Liver (tissue), 9 donors: ENCODE results near the gene NDUFB7. TPM values are rescaled to one million over a fixed set of nuclear protein-coding genes. Genes with fewer than 3 reads are reported as not detected.
A peak's percentile ranks its signal among the peaks of the same experiment; 100 is the strongest.

ENCODE experiments used
- DNase-seq: peaks from one replicate; pipeline ENCODE4 v3.0.0-alpha.2; 2017; ENCODE audit warnings: low spot score
- H3K27ac ChIP-seq, 2 donors: one replicate each; pipeline ENCODE4 v1.7.0; 2013; ENCODE audit warnings: inconsistent platforms in 2 of 2, low read length in 2 of 2, control low read depth in 1 of 2, low read depth in 1 of 2, mild to moderate bottlenecking in 1 of 2
- H3K27me3 ChIP-seq, 4 donors: one replicate each; pipeline versions ENCODE4 v1.6.1 to v1.7.0; 2013; ENCODE audit warnings: low read length in 3 of 4, inconsistent platforms in 1 of 4, mild to moderate bottlenecking in 1 of 4, moderate library complexity in 1 of 4; ENCODE audit not compliant: control insufficient read depth in 4 of 4, insufficient read depth in 4 of 4
- H3K36me3 ChIP-seq, 4 donors: one replicate each; pipeline versions ENCODE4 v1.6.1 to v1.7.0; 2013; ENCODE audit warnings: low read length in 3 of 4, mild to moderate bottlenecking in 3 of 4, low read depth in 1 of 4, moderate library complexity in 1 of 4; ENCODE audit not compliant: control insufficient read depth in 4 of 4, insufficient read depth in 3 of 4
- H3K4me1 ChIP-seq, 4 donors: one replicate each; pipeline versions ENCODE4 v1.6.1 to v1.7.0; 2013; ENCODE audit warnings: low read length in 3 of 4, mild to moderate bottlenecking in 3 of 4, moderate library complexity in 1 of 4; ENCODE audit not compliant: control insufficient read depth in 4 of 4, insufficient read depth in 4 of 4
- H3K4me3 ChIP-seq, 3 donors: one replicate each; pipeline versions ENCODE4 v1.6.1 to v1.7.0; 2013; ENCODE audit warnings: low read length in 3 of 3, control low read depth in 1 of 3, low read depth in 1 of 3, mild to moderate bottlenecking in 1 of 3
- H3K9ac ChIP-seq, 2 donors: one replicate each; pipeline ENCODE4 v1.7.0; 2013; ENCODE audit warnings: low read length in 2 of 2, mild to moderate bottlenecking in 2 of 2, moderate library complexity in 2 of 2, control low read depth in 1 of 2, low read depth in 1 of 2
- H3K9me3 ChIP-seq, 4 donors: one replicate each; pipeline versions ENCODE4 v1.6.1 to v1.7.0; 2013; ENCODE audit warnings: low read length in 3 of 4; ENCODE audit not compliant: control insufficient read depth in 4 of 4
- EGR1 ChIP-seq, 2 donors: IDR thresholded peaks; 2 replicates each; pipeline ENCODE4 v1.6.1; 2016 to 2018; ENCODE audit warnings: antibody characterized with exemption in 2 of 2, low read depth in 2 of 2
- FOXA1 ChIP-seq: IDR thresholded peaks from 2 replicates; pipeline ENCODE4 v1.6.1; 2016; ENCODE audit warnings: antibody characterized with exemption
- FOXA2 ChIP-seq: IDR thresholded peaks from 2 replicates; pipeline ENCODE4 v1.6.1; 2016; ENCODE audit warnings: antibody characterized with exemption
- GABPA ChIP-seq, 2 donors: IDR thresholded peaks in 1 of 2; conservative IDR thresholded peaks in 1 of 2; 2 replicates each; pipeline ENCODE4 v1.6.1; 2016; ENCODE audit warnings: antibody characterized with exemption in 2 of 2, mild to moderate bottlenecking in 1 of 2, moderate library complexity in 1 of 2
- HNF4A ChIP-seq, 2 donors: conservative IDR thresholded peaks; 2 replicates each; pipeline ENCODE4 v1.6.1; 2016; ENCODE audit warnings: antibody characterized with exemption in 2 of 2, mild to moderate bottlenecking in 2 of 2
- HNF4G ChIP-seq: IDR thresholded peaks from 2 replicates; pipeline ENCODE4 v1.6.1; 2016; ENCODE audit warnings: antibody characterized with exemption
- JUND ChIP-seq, 2 donors: IDR thresholded peaks; 2 replicates each; pipeline ENCODE4 v1.6.1; 2016; ENCODE audit warnings: antibody characterized with exemption in 2 of 2
- NR2F2 ChIP-seq: IDR thresholded peaks from 2 replicates; pipeline ENCODE4 v1.6.1; 2016; ENCODE audit warnings: antibody characterized with exemption
- RAD21 ChIP-seq, 2 donors: IDR thresholded peaks; 2 replicates each; pipeline ENCODE4 v1.6.1; 2016; ENCODE audit warnings: antibody characterized with exemption in 2 of 2, mild to moderate bottlenecking in 2 of 2
- RXRA ChIP-seq, 2 donors: IDR thresholded peaks; 2 replicates each; pipeline ENCODE4 v1.6.1; 2017 to 2018; ENCODE audit warnings: antibody characterized with exemption in 2 of 2, mild to moderate bottlenecking in 1 of 2
- SP1 ChIP-seq: IDR thresholded peaks from 2 replicates; pipeline ENCODE4 v1.6.1; 2018; ENCODE audit warnings: antibody characterized with exemption, mild to moderate bottlenecking
- TAF1 ChIP-seq: conservative IDR thresholded peaks from 2 replicates; pipeline ENCODE4 v1.6.1; 2016; ENCODE audit warnings: antibody characterized with exemption, mild to moderate bottlenecking
- YY1 ChIP-seq: IDR thresholded peaks from 2 replicates; pipeline ENCODE4 v1.6.1; 2016; ENCODE audit warnings: antibody characterized with exemption, mild to moderate bottlenecking
- WGBS: extraction: QIAGEN DNeasy Blood & Tissue Kit; methylation state at CpG from one replicate; pipeline ENCODE4 v1.1.7; 2013; 5-methylcytosine and 5-hydroxymethylcytosine counted together
- polyA plus RNA-seq, 2 donors: library from polyadenylated mRNA; stranded (reverse) in 1 of 2; unstranded in 1 of 2; fragments of 200-250 nt in 1 of 2; fragments of >200 nt in 1 of 2; fragmentation: Nextera tagmentation in 1 of 2; extraction: Ambion mirVana in 1 of 2; gene quantifications; one replicate each; pipeline versions ENCODE4 v1.2.1 to v1.2.3, GENCODE V29; 2013 to 2015
- total RNA-seq, 2 donors: library from RNA; depleted of rRNA; stranded (reverse); fragments of >200 nt; gene quantifications; one replicate each; pipeline ENCODE4 v1.2.3, GENCODE V29; 2014
- TF ChIP-seq, protein P1 (sequence below): IDR thresholded peaks from 2 replicates; pipeline ENCODE4 v1.6.1; 2016; ENCODE audit warnings: antibody characterized with exemption
- TF ChIP-seq, protein P2 (sequence below): IDR thresholded peaks from 2 replicates; pipeline ENCODE4 v1.6.1; 2016; ENCODE audit warnings: antibody characterized with exemption
- TF ChIP-seq, protein P3 (sequence below): IDR thresholded peaks from 2 replicates; pipeline ENCODE4 v1.6.1; 2016; ENCODE audit warnings: antibody characterized with exemption, mild to moderate bottlenecking
- TF ChIP-seq, protein P4 (sequence below): fragments of 150-350 bp; IDR thresholded peaks from 2 replicates; pipeline ENCODE4 v1.5.1; 2017; ENCODE audit warnings: improper control_type of control experiment, low read depth, low read length; ENCODE audit not compliant: missing input control
- TF ChIP-seq, protein P5 (sequence below): IDR thresholded peaks from 2 replicates; pipeline ENCODE4 v1.6.1; 2016; ENCODE audit warnings: antibody characterized with exemption
- donor health status: healthy.
- donor health status: healthy.
- donor health status: healthy.
- donor health status: healthy.
- donor health status: healthy.

The NDUFB7 gene
- total and polyA plus RNA-seq, 4 donors: 110 to 293 (median 252) TPM

DNA sequence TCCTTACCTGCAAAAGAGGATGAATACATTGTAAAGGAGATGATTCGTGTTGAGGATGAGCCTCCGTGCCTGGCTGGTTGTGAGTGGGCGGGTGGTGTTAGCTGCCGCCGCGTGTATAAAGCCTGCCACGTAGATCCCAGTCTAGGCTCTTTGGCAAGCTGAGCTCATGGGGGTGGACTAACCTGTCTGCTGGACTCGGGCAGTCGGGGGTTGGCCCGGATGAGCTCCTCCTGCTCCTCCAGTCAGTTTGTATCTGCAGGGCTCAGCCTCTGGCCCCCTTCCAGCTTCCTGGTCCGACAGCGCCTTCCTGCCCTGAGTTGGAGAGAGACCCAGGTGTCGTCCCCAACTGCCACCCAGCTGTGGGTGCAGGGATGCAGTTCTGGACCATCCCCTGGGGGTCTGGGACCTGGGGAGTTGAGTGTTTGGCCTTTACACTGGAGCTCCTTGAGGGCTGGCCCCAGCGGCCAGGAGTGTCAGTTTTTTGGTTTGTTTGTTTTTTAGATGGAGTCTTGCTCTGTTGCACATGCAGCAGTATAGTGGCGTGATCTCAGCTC is 21.6 kb downstream of the NDUFB7 start (continued):
- TF ChIP-seq EGR1 (IDR thresholded peaks at IDR 0.05; ENCODE audit: low read depth in 2 of 2): peak; percentile 36 to 72

DNA sequence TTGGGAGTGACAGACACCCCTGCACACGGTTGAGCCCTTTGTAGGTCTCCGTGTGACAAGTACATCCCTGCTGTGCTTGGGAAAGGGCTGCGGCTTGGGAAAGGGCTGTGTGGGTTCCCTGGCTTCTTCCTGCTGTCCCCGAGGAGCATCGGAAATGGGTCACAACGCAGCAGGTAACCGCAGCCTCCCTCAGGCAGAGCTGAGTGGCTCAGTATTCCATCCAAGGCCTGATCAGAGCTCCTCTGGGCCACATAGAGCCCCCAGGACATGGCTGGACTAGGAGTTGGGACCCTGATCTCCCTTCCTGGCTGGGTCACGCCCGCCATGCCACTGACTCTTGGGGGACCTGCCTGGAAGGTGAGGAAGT is 26.2 kb downstream of the NDUFB7 start:
- Histone ChIP-seq H3K9ac (peak overlapping the region in 1 of 2 donors; percentile 30), H3K4me1 (peaks cover 4 to 30% (median 22%) of the 10 kb centered on the region in 4 donors), H3K36me3 (no peaks in the 10 kb centered on the region), H3K4me3 (no peak overlapping the region), H3K27me3 (no peaks in the 10 kb centered on the region), H3K9me3 (no peaks in the 10 kb centered on the region), H3K27ac (peak overlapping the region; percentile 60 to 82)
- WGBS: 64% methylated on average over 9 of the region's 9 CpGs
- DNase-seq: no peak
- TF ChIP-seq, protein P1, sequence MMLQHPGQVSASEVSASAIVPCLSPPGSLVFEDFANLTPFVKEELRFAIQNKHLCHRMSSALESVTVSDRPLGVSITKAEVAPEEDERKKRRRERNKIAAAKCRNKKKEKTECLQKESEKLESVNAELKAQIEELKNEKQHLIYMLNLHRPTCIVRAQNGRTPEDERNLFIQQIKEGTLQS: no peak
- TF ChIP-seq, protein P2, sequence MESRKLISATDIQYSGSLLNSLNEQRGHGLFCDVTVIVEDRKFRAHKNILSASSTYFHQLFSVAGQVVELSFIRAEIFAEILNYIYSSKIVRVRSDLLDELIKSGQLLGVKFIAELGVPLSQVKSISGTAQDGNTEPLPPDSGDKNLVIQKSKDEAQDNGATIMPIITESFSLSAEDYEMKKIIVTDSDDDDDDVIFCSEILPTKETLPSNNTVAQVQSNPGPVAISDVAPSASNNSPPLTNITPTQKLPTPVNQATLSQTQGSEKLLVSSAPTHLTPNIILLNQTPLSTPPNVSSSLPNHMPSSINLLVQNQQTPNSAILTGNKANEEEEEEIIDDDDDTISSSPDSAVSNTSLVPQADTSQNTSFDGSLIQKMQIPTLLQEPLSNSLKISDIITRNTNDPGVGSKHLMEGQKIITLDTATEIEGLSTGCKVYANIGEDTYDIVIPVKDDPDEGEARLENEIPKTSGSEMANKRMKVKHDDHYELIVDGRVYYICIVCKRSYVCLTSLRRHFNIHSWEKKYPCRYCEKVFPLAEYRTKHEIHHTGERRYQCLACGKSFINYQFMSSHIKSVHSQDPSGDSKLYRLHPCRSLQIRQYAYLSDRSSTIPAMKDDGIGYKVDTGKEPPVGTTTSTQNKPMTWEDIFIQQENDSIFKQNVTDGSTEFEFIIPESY: no peak
- no peak for TF ChIP-seq GABPA (IDR thresholded peaks at IDR 0.05 in 1 of 2, conservative IDR thresholded peaks at IDR 0.05 in 1 of 2)
- TF ChIP-seq SP1: no peak
- TF ChIP-seq EGR1 (IDR thresholded peaks at IDR 0.05; ENCODE audit: low read depth in 2 of 2): no peak
- TF ChIP-seq, protein P3, sequence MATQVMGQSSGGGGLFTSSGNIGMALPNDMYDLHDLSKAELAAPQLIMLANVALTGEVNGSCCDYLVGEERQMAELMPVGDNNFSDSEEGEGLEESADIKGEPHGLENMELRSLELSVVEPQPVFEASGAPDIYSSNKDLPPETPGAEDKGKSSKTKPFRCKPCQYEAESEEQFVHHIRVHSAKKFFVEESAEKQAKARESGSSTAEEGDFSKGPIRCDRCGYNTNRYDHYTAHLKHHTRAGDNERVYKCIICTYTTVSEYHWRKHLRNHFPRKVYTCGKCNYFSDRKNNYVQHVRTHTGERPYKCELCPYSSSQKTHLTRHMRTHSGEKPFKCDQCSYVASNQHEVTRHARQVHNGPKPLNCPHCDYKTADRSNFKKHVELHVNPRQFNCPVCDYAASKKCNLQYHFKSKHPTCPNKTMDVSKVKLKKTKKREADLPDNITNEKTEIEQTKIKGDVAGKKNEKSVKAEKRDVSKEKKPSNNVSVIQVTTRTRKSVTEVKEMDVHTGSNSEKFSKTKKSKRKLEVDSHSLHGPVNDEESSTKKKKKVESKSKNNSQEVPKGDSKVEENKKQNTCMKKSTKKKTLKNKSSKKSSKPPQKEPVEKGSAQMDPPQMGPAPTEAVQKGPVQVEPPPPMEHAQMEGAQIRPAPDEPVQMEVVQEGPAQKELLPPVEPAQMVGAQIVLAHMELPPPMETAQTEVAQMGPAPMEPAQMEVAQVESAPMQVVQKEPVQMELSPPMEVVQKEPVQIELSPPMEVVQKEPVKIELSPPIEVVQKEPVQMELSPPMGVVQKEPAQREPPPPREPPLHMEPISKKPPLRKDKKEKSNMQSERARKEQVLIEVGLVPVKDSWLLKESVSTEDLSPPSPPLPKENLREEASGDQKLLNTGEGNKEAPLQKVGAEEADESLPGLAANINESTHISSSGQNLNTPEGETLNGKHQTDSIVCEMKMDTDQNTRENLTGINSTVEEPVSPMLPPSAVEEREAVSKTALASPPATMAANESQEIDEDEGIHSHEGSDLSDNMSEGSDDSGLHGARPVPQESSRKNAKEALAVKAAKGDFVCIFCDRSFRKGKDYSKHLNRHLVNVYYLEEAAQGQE: no peak
- TF ChIP-seq RAD21 (IDR thresholded peaks at IDR 0.05): no peak
- no peak for TF ChIP-seq TAF1
- TF ChIP-seq HNF4A (conservative IDR thresholded peaks at IDR 0.05): no peak
- no peak for TF ChIP-seq JUND (IDR thresholded peaks at IDR 0.05)
- no peak for TF ChIP-seq NR2F2
- TF ChIP-seq FOXA1: no peak
- TF ChIP-seq, protein P4, sequence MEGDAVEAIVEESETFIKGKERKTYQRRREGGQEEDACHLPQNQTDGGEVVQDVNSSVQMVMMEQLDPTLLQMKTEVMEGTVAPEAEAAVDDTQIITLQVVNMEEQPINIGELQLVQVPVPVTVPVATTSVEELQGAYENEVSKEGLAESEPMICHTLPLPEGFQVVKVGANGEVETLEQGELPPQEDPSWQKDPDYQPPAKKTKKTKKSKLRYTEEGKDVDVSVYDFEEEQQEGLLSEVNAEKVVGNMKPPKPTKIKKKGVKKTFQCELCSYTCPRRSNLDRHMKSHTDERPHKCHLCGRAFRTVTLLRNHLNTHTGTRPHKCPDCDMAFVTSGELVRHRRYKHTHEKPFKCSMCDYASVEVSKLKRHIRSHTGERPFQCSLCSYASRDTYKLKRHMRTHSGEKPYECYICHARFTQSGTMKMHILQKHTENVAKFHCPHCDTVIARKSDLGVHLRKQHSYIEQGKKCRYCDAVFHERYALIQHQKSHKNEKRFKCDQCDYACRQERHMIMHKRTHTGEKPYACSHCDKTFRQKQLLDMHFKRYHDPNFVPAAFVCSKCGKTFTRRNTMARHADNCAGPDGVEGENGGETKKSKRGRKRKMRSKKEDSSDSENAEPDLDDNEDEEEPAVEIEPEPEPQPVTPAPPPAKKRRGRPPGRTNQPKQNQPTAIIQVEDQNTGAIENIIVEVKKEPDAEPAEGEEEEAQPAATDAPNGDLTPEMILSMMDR: no peak
- TF ChIP-seq, protein P5, sequence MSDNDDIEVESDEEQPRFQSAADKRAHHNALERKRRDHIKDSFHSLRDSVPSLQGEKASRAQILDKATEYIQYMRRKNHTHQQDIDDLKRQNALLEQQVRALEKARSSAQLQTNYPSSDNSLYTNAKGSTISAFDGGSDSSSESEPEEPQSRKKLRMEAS: no peak
- TF ChIP-seq YY1: no peak
- TF ChIP-seq FOXA2: no peak
- TF ChIP-seq RXRA (IDR thresholded peaks at IDR 0.05): no peak
- no peak for TF ChIP-seq HNF4G
